ENCODE data around the gene ERC2.
"Not testable (repeated sequence)": the region's sequence is repeated elsewhere in the genome, so short reads cannot be mapped to it uniquely, and the experiment has no call there.

DNA sequence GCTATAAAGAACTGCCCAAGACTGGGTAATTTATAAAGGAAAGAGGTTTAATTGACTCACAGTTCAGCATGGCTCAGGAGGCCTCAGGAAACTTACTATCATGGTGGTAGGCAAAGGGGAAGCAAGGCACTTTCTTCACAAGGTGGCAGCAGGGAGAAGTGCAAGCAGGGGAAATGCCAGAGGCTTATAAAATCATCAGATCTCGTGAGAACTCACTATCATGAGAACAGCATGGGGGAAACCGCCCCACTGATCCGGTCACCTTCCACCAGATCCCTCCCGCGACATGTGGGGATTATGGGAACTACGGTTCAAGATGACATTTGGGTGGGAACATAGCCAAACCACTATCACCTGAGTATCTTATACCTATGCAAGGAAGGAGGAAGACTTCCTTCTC is 963.2 kb downstream of the ERC2 start:
- TF ChIP-seq, protein P1, sequence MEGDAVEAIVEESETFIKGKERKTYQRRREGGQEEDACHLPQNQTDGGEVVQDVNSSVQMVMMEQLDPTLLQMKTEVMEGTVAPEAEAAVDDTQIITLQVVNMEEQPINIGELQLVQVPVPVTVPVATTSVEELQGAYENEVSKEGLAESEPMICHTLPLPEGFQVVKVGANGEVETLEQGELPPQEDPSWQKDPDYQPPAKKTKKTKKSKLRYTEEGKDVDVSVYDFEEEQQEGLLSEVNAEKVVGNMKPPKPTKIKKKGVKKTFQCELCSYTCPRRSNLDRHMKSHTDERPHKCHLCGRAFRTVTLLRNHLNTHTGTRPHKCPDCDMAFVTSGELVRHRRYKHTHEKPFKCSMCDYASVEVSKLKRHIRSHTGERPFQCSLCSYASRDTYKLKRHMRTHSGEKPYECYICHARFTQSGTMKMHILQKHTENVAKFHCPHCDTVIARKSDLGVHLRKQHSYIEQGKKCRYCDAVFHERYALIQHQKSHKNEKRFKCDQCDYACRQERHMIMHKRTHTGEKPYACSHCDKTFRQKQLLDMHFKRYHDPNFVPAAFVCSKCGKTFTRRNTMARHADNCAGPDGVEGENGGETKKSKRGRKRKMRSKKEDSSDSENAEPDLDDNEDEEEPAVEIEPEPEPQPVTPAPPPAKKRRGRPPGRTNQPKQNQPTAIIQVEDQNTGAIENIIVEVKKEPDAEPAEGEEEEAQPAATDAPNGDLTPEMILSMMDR (IDR thresholded peaks at IDR 0.05) = peak; percentile 4 to 57 (median 22)
- not testable (repeated sequence) for TF ChIP-seq POLR2A, POLR2AphosphoS5, EP300 (IDR thresholded peaks at IDR 0.05)
